Measurements from ENCODE around the gene MYO1D.
"Not testable (repeated sequence)": the region's sequence is repeated elsewhere in the genome, so short reads cannot be mapped to it uniquely, and the experiment has no call there.

Gene MYO1D

GRCh38 chr17:32887410-32887809, 10.5 kb upstream of the MYO1D start:
- DNase-seq: not testable (repeated sequence)

DNA sequence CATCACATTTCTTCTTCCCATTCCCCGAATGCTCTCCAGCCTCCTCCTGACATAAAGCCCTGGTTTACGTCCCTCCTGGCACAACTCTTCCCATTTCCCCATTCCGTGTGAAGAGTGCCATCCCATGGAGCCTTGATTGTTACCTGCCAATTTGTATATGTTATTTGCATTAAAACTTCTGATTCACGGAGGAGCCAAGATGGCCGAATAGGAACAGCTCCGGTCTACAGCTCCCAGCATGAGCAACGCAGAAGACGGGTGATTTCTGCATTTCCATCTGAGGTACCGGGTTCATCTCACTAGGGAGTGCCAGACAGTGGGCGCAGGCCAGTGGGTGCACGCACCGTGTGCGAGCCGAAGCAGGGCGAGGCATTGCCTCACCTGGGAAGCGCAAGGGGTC, 10.0 kb upstream of the MYO1D start:
- DNase-seq: not testable (repeated sequence)

DNA sequence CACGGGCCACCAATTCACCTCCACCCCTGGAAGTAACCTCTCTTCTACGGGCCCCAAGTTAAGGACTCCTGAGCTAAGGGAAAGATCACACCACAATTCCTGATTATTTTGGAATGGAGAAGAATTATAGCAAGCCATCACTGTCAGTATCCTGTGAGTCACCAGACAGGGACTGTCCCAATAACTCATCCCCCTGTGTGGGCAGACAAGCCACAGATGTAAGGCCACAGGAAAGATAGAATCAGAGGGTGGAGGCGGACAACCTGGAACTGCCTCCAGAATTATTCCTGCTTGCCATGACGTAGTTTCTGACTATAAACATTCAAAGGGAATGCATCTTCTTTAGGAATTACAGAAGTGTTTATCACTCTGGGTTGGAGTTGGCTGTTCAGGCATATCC, 5.8 kb upstream of the MYO1D start:
- no peak for DNase-seq

DNA sequence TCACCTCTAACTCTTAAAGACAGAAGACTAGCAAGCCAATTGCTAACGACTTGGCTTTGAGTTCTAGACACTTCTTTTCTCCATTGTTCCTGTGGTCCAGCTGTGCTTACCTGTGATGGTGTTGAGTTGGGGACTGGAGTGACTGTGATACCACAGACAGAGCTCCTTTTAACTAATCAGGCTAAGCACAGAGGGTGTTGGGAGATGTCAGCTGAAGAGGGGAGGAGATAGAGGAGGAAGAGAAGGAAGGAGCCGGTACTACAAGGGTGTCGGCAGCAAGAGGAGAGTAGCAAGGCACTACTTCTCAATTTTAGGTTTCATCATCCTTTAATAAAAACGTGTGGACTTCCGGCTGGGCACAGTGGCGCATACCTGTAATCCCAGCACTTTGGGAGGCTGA, 5.1 kb upstream of the MYO1D start:
- DNase-seq: no peak

DNA sequence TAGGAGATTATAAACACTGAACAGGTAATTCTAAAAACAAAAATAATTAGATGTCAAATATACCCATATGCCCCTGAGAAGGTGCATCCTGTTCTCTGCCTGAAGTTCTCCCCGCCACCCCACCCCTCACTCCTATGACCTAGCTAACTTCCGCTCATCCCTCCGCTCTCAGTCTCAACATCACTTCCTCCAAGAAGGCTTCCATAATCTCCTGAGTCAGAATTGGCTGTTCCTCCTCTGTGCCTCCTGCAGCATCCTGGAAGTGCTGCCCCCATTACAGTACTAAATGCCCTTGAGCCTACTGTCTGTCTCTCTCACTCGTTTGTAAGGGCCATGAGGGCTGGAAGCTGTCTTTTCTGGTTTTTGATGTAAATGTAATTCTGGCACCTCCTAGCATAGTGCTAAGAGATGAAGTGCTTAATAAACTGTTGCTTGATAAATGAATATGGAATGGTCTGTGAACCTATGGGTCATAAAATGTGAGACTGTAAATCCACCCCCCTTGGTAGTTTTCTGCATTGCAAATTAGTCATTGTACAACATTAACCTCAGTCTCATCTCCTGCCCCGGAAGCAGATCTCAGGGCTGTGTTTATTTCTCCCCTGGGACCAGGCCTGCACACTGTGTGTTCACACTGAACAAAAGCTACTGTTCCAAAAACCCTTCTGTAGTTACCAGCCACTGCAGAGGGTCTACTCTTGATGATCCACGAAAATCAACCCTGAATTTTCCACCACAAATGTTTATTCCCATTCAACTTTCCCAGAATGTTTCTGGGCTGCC, 3.9 kb upstream of the MYO1D start:
- DNase-seq: no peak

- DNase-seq: no peak
Observed at GRCh38 chr17:32879134-32879533, 2.2 kb upstream of the MYO1D start.

DNA sequence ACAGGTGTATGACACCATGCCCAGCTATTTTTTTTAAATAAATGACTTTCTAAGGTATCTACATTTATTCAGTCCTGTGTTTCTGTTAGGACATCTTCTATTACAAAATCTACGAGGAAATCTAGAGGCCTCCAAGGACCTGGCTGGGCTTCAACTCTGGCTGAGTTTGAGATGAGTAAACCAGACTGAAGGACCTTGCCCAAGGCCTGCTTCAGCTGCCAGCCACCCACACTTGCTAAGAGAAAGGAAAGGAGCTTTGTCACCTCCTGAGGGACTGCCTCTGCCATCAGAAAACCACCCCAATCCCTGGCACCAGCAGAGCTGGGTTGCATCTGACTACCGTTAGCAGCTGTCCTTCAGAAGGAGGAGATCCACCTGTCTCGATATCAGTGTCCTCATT, 1.3 kb upstream of the MYO1D start:
- no peak for DNase-seq

DNA sequence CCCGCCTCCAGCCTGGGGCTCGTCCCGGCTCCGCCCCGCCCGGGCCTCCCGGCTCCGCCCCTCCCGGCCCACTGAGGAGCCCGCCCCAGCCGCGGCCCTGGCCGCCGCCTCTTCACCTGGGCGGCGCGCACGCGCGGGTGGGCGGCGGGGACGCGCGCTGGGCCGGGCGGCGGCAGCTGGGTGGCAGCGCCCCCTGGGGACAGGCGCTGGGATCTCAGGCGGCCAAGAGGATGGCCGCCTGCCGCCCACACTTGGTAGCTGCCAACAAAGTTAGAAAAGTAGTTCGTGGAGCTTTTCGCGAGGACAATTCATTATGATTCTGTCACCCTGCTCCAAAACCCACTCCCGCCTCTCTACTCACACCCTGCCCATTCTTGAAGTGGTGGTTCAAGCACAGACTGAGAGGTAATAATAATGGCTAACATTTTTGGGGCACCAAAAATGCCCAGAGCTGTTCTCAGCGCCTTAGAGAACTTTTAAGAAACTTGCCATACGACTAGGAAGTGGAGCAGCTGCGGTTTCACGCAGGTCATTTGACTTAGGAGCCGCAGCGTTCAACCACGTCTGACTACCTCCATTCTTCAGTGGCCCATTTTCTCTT, 340 bp upstream of the MYO1D start:
- peak; percentile 96 for DNase-seq

DNA sequence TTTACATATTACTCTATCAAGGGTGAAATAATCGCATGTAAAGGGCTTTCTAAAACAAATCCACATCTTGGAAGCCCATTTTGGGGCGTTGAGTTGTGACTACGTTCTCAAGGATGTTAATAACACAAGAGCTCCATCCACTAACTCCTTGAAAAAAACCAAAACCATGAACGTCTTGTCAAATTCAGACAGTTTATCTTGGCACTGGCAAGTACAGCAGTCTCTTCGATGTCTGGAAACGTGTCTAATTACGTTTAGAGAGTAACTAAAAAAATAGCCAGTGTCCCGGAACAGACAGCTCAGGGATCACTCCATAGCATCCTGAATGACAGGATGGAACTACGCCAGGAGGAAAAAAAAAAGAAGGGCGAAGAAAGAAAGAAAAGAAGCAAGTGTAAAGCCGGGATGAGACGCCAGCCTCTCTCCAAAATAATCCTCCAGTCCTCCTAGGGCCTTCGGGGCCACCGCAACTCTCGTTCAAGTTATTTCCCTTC, 954 bp downstream of the MYO1D start:
- DNase-seq: no peak

- no peak for DNase-seq
Observed at GRCh38 chr17:32875230-32875917, 1.6 kb downstream of the MYO1D start.

- no peak for DNase-seq
Observed at GRCh38 chr17:32873114-32873513, 3.8 kb downstream of the MYO1D start.

GRCh38 chr17:32871746-32872145, 5.2 kb downstream of the MYO1D start:
- DNase-seq: no peak

DNA sequence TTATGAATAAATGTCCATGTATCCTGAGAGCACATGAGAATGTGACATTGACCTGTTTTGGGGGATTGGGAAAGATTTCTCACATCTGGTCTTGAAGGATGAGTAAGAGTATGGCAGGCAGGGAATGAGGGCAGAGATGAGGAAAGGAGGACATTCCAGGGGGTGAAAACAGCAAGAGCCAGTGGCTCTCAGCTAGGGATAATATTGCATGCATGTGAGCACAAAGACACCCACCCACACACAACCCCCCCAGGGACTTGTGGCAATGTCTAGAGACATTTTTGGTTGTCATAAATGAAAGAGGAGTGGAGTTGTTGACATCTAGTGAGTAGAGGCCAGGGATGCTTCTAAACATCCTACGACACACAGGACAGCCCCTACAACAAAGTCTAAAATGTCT, 6.0 kb downstream of the MYO1D start:
- no peak for DNase-seq

- no peak for DNase-seq
Observed at GRCh38 chr17:32870027-32870670, 6.8 kb downstream of the MYO1D start.

- DNase-seq: no peak
Observed at GRCh38 chr17:32869345-32870026, 7.4 kb downstream of the MYO1D start.

GRCh38 chr17:32865141-32865540, 11.8 kb downstream of the MYO1D start:
- DNase-seq: no peak

GRCh38 chr17:32863559-32863958, 13.4 kb downstream of the MYO1D start:
- DNase-seq: no peak

DNA sequence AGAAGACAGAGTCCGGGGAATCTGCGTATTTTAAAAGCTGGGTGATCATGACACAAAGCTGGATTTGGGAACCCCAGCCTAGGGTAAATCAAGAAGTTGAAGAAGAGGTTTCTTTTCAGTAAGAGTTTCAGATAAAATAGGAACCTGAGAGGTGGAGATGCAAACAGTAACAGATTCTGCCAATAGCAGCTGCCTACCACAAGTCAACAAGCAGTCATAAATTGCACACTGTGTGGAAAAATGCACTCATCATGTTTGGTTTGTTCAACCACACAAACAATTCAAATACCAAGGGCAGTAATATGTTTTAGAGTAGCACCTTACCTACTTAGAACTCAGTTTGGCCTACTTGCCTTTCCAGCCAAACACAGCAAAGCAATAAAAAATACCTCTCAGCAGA, 14.0 kb downstream of the MYO1D start:
- no peak for DNase-seq

DNA sequence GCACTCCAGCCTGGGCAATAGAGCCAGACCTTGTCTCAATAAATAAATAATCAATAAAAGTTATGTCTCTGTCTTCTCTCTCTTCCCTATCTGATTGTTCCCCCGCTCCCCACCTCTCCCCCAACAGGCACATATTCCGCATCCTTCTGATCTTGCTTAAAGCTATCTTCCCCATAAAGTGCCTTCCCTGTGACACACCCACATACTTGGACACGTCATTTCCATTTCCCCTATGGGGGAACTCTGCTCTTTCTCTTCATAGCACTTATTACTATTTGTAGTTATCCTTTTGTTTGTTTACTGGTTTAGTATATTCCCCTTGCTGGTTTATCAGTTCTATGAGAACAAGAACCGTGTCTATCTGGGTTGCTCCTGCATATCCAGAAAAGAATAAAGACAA, 14.9 kb downstream of the MYO1D start:
- DNase-seq: no peak

- no peak for DNase-seq
Observed at GRCh38 chr17:32859857-32860525, 16.9 kb downstream of the MYO1D start.

DNA sequence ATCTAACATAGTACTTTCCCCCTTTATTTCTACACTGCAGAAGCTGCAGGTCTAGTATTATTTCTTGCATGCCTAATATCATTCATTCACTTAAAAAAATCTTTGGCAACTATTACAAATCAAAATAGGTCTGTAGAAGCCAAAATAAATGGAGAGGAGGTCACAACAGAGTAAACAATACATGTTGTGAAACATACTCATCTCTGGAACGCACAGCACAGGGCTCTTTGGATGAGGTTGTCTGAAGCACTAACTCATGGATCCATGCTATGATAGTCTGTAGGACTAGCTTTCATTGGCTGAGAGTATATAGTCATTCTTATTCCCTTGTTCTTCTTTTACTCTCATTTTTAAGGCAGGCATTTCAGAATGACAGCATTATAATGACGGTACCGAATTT, 21.3 kb downstream of the MYO1D start:
- DNase-seq: no peak

GRCh38 chr17:32854832-32855389, 22.0 kb downstream of the MYO1D start:
- DNase-seq: no peak

Measured in activated CD8-positive, alpha-beta memory T cell treated with anti-CD3 and anti-CD28 coated beads, Interleukin-2, amount 50 U/mL, for 48 hours (primary cell).